SK-N-SH (cell line): ENCODE data around the gene PATL2. TPM values are rescaled to one million over a fixed set of nuclear protein-coding genes. Genes with fewer than 3 reads are reported as not detected.

ENCODE experiments used
- CTCF ChIA-PET: fragments of 300-600, 350-600 bp; formaldehyde crosslinking; extraction: SDS; loops from one replicate; lab custom pipeline; 2021; lab: Yijun Ruan, JAX
- POLR2A ChIA-PET: fragments of 350-600 bp; sonication (Branson Sonifier 250); formaldehyde crosslinking; extraction: SDS; loops from one replicate; lab custom pipeline; 2020; ENCODE audit warnings: antibody characterized with exemption, inconsistent platforms; lab: Yijun Ruan, JAX
- DNase-seq: peaks from one replicate; pipeline ENCODE4 v3.0.0; 2012
- H2AFZ ChIP-seq: fragments of 200-600 bp; sonication (generic); 2 replicates; pipeline ENCODE4 v1.8.1; 2016; ENCODE audit warnings: antibody characterized with exemption, mild to moderate bottlenecking, low read depth
- H3F3A ChIP-seq: fragments of 200-600 bp; sonication (generic); replicated peaks from 2 replicates; pipeline ENCODE3; 2016; ENCODE audit warnings: antibody characterized with exemption, mild to moderate bottlenecking; ENCODE audit not compliant: insufficient read depth
- H3K27ac ChIP-seq, 2 experiments: fragments of 200-500 bp in 1 of 2; fragments of 200-600 bp in 1 of 2; sonication (Bioruptor generic) in 1 of 2; sonication (generic), shearing (Covaris generic) in 1 of 2; 2 replicates each; pipeline versions ENCODE4 v1.5.1 to v1.6.1; 2014 to 2016; ENCODE audit warnings: low read depth in 2 of 2, inconsistent platforms in 1 of 2, low read length in 1 of 2, mild to moderate bottlenecking in 1 of 2, mixed read lengths in 1 of 2
- H3K27me3 ChIP-seq: fragments of 200-600 bp; sonication (generic), shearing (Covaris generic); 2 replicates; pipeline ENCODE4 v1.6.1; 2016; ENCODE audit warnings: mixed run types; ENCODE audit not compliant: insufficient read depth
- H3K36me3 ChIP-seq, 2 experiments: fragments of 200-500 bp in 1 of 2; fragments of 200-600 bp in 1 of 2; sonication (Bioruptor generic) in 1 of 2; sonication (generic) in 1 of 2; replicated peaks in 1 of 2; 2 replicates each; pipeline versions ENCODE3 to v1.5.1; 2014 to 2016; ENCODE audit warnings: low read length in 1 of 2, mild to moderate bottlenecking in 1 of 2; ENCODE audit not compliant: insufficient read depth in 2 of 2, control insufficient read depth in 1 of 2
- H3K4me1 ChIP-seq, 2 experiments: fragments of 200-500 bp in 1 of 2; fragments of 200-600 bp in 1 of 2; sonication (Bioruptor generic) in 1 of 2; sonication (generic), shearing (Covaris generic) in 1 of 2; 2 replicates each; pipeline versions ENCODE4 v1.5.1 to v1.6.1; 2014 to 2016; ENCODE audit warnings: low read depth in 1 of 2, low read length in 1 of 2, mixed run types in 1 of 2; ENCODE audit not compliant: insufficient read depth in 2 of 2, control insufficient read depth in 1 of 2
- H3K4me2 ChIP-seq: fragments of 200-600 bp; sonication (generic), shearing (Covaris generic); 2 replicates; pipeline ENCODE4 v1.6.1; 2017; ENCODE audit warnings: mixed run types
- H3K4me3 ChIP-seq, 2 experiments: fragments of 200-500 bp in 1 of 2; fragments of 200-600 bp in 1 of 2; sonication (Bioruptor generic) in 1 of 2; sonication (generic), shearing (Covaris generic) in 1 of 2; 2 replicates each; pipeline versions ENCODE4 v1.5.1 to v1.8.1; 2014 to 2016; ENCODE audit warnings: low read depth in 2 of 2, inconsistent platforms in 1 of 2, low read length in 1 of 2, mild to moderate bottlenecking in 1 of 2, mixed read lengths in 1 of 2, moderate library complexity in 1 of 2
- H3K79me2 ChIP-seq: fragments of 200-600 bp; sonication (generic); 2 replicates; pipeline ENCODE4 v1.8.1; 2017; ENCODE audit warnings: mild to moderate bottlenecking; ENCODE audit not compliant: insufficient read depth
- H3K9ac ChIP-seq: fragments of 200-600 bp; sonication (generic); 2 replicates; pipeline ENCODE4 v1.6.1; 2017; ENCODE audit warnings: mixed run types
- H3K9me2 ChIP-seq: fragments of 200-600 bp; sonication (generic); 2 replicates; pipeline ENCODE4 v1.6.1; 2017; ENCODE audit warnings: mixed run types
- H3K9me3 ChIP-seq: fragments of 200-600 bp; sonication (generic); 2 replicates; pipeline ENCODE4 v1.6.1; 2017; ENCODE audit warnings: mixed run types, mild to moderate bottlenecking, moderate library complexity
- H4K20me1 ChIP-seq: fragments of 200-600 bp; sonication (generic); 2 replicates; pipeline ENCODE4 v1.6.1; 2017; ENCODE audit warnings: mild to moderate bottlenecking, mixed run types; ENCODE audit not compliant: insufficient read depth
- FOSL2 ChIP-seq: IDR thresholded peaks from 2 replicates; pipeline ENCODE4 v1.4.0; 2012; ENCODE audit warnings: low read depth, mild to moderate bottlenecking, moderate library complexity, borderline replicate concordance
- MAX ChIP-seq: IDR thresholded peaks from 2 replicates; pipeline ENCODE4 v1.4.0; 2012; ENCODE audit warnings: low read depth
- MXI1 ChIP-seq: IDR thresholded peaks from 2 replicates; pipeline ENCODE4 v1.6.1; 2012; ENCODE audit warnings: mild to moderate bottlenecking, low read depth, low read length, improper control_type of control experiment
- NFIC ChIP-seq: IDR thresholded peaks from 2 replicates; pipeline ENCODE4 v1.4.0; 2012; ENCODE audit warnings: borderline replicate concordance
- POLR2AphosphoS5 ChIP-seq: IDR thresholded peaks from 2 replicates; pipeline ENCODE4 v1.6.1; 2012; ENCODE audit warnings: low read depth, low read length
- RCOR1 ChIP-seq: fragments of 150-350 bp; IDR thresholded peaks from 2 replicates; pipeline ENCODE4 v1.6.1; 2017; ENCODE audit warnings: antibody characterized with exemption, low read length
- REST ChIP-seq: IDR thresholded peaks from 2 replicates; pipeline ENCODE4 v1.6.1; 2012; ENCODE audit warnings: mild to moderate bottlenecking, low read depth, low read length, moderate library complexity
- RXRA ChIP-seq: IDR thresholded peaks from 2 replicates; pipeline ENCODE4 v1.4.0; 2012; ENCODE audit warnings: low read depth, mild to moderate bottlenecking, borderline replicate concordance
- TCF12 ChIP-seq: IDR thresholded peaks from 2 replicates; pipeline ENCODE4 v1.4.0; 2012
- TEAD4 ChIP-seq: IDR thresholded peaks from 2 replicates; pipeline ENCODE4 v1.4.0; 2012; ENCODE audit warnings: mild to moderate bottlenecking, borderline replicate concordance; ENCODE audit not compliant: insufficient read depth
- WGBS: methylation state at CpG from one replicate; pipeline ENCODE4 v1.1.6; 2017; ENCODE audit warnings: low lambda C conversion rate; 5-methylcytosine and 5-hydroxymethylcytosine counted together
- polyA plus RNA-seq, 3 experiments: library from polyadenylated mRNA; depleted of rRNA; stranded (reverse); fragments of >200 nt; gene quantifications; 2 replicates each; pipeline ENCODE4 v1.2.3, GENCODE V29; 2012
- TF ChIP-seq, protein P1 (sequence below): fragments of 200-600 bp; sonication (generic); IDR thresholded peaks from 2 replicates; pipeline ENCODE4 v1.6.1; 2017; ENCODE audit warnings: antibody characterized with exemption, mild to moderate bottlenecking, moderate library complexity

Gene PATL2
- polyA plus RNA-seq, 1 of the 3 experiments (the other 2 are of a cell fraction), result 0.31 TPM

- no peak for TF ChIP-seq REST
- TF ChIP-seq RXRA, result no peak
- TF ChIP-seq, protein P1, sequence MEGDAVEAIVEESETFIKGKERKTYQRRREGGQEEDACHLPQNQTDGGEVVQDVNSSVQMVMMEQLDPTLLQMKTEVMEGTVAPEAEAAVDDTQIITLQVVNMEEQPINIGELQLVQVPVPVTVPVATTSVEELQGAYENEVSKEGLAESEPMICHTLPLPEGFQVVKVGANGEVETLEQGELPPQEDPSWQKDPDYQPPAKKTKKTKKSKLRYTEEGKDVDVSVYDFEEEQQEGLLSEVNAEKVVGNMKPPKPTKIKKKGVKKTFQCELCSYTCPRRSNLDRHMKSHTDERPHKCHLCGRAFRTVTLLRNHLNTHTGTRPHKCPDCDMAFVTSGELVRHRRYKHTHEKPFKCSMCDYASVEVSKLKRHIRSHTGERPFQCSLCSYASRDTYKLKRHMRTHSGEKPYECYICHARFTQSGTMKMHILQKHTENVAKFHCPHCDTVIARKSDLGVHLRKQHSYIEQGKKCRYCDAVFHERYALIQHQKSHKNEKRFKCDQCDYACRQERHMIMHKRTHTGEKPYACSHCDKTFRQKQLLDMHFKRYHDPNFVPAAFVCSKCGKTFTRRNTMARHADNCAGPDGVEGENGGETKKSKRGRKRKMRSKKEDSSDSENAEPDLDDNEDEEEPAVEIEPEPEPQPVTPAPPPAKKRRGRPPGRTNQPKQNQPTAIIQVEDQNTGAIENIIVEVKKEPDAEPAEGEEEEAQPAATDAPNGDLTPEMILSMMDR, result no peak
These were observed 40.8 kb downstream of the PATL2 start (continued) for GRCh38 chr15:44670087-44670950.

DNA sequence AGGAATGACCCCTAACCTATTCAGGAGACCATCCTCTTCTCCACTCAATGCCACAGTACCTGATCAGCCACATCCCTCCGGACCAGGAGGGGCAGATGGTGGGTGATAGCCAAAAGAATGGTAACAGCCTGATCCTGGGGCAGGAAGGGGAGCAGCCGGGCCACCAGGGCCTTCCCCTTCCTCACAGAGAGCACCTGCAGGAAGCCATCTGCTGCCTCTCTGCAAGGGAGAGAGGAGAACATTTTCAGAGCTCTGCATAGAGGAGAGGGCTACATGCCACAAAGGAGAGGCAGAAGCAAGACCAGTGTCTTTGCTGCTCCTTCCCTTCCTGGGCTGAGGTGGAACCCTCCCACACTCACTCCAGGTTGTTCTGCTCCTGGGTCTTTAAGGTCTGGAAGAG, 42.2 kb downstream of the PATL2 start:
- no peaks in the 10 kb centered on the region for H3K9me3 ChIP-seq
- TF ChIP-seq MXI1, result no peak
- H3F3A ChIP-seq, result no peaks in the 10 kb centered on the region
- H3K9me2 ChIP-seq, result no peaks in the 10 kb centered on the region
- H3K4me2 ChIP-seq, result no peak overlapping the region
- ChIA-PET CTCF (no interaction called here), POLR2A (no interaction called here)
- 15% methylated on average over 2 of the region's 2 CpGs for WGBS
- H3K27ac ChIP-seq, result no peak overlapping the region
- H2AFZ ChIP-seq, result no peak overlapping the region
- no peaks in the 10 kb centered on the region for H3K36me3 ChIP-seq
- H3K9ac ChIP-seq, result no peak overlapping the region
- peaks cover 0 to under 1% of the 10 kb centered on the region in 2 experiments; a peak in 1 of 4 replicates for H3K4me1 ChIP-seq
- no peak overlapping the region for H3K4me3 ChIP-seq
- no peaks in the 10 kb centered on the region for H4K20me1 ChIP-seq
- H3K79me2 ChIP-seq, result no peaks in the 10 kb centered on the region
- no peaks in the 10 kb centered on the region; the same call in 1 of the 2 replicates for H3K27me3 ChIP-seq
- DNase-seq, result no peak

- no peak overlapping the region for H2AFZ ChIP-seq
- no peak for TF ChIP-seq MAX
- TF ChIP-seq NFIC, result no peak
- no peak for TF ChIP-seq TCF12
- TF ChIP-seq FOSL2, result no peak
- no peak for TF ChIP-seq TEAD4
- TF ChIP-seq POLR2AphosphoS5, result no peak
- no peak for TF ChIP-seq MXI1
- TF ChIP-seq RCOR1, result no peak
- no peaks in the 10 kb centered on the region for H3K9me3 ChIP-seq
These were observed 44.1 kb downstream of the PATL2 start for GRCh38 chr15:44667039-44667360.

More at GRCh38 chr15:44667039-44667360, 44.1 kb downstream of the PATL2 start:
- ChIA-PET POLR2A (no interaction called here), CTCF (no interaction called here)
- 45% methylated on average over 3 of the region's 3 CpGs for WGBS
- H3K27me3 ChIP-seq, result no peaks in the 10 kb centered on the region; the same call in 1 of the 2 replicates
- peaks cover 2 to 4% of the 10 kb centered on the region in 2 experiments; a peak in 3 of 4 replicates for H3K4me1 ChIP-seq
- no peak overlapping the region for H3K4me2 ChIP-seq
- no peak overlapping the region for H3K4me3 ChIP-seq
- H3F3A ChIP-seq, result peaks cover 3% of the 10 kb centered on the region
- no peaks in the 10 kb centered on the region for H3K9me2 ChIP-seq
- peaks cover 9% of the 10 kb centered on the region for H3K79me2 ChIP-seq
- DNase-seq, result no peak
- H3K36me3 ChIP-seq, result no peaks in the 10 kb centered on the region
- no peak overlapping the region for H3K27ac ChIP-seq
- no peaks in the 10 kb centered on the region for H4K20me1 ChIP-seq
- no peak overlapping the region for H3K9ac ChIP-seq
